ENCODE measurements around the gene GDF15.

The GDF15 gene

GRCh38 chr19:18428787-18429674, 43.1 kb downstream of the GDF15 start:
- in situ Hi-C loops (cut with HindIII; ENCODE audit: low sequenced_read_pairs) = no loop called here

- in situ Hi-C loops (cut with HindIII; ENCODE audit: low sequenced_read_pairs) = no loop called here
Observed at GRCh38 chr19:18429717-18430416, 43.9 kb downstream of the GDF15 start.

GRCh38 chr19:18430417-18431144, 44.6 kb downstream of the GDF15 start:
- in situ Hi-C loops (cut with HindIII; ENCODE audit: low sequenced_read_pairs) = no loop called here

GRCh38 chr19:18431351-18432197, 45.6 kb downstream of the GDF15 start:
- in situ Hi-C loops (cut with HindIII; ENCODE audit: low sequenced_read_pairs) = no loop called here

GRCh38 chr19:18432275-18433014, 46.5 kb downstream of the GDF15 start:
- in situ Hi-C loops (cut with HindIII; ENCODE audit: low sequenced_read_pairs) = no loop called here

- in situ Hi-C loops (cut with HindIII; ENCODE audit: low sequenced_read_pairs) = no loop called here
Observed at GRCh38 chr19:18433015-18433691, 47.2 kb downstream of the GDF15 start.

- in situ Hi-C loops (cut with HindIII; ENCODE audit: low sequenced_read_pairs) = no loop called here
Observed at GRCh38 chr19:18433735-18434398, 47.9 kb downstream of the GDF15 start.

GRCh38 chr19:18434411-18435175, 48.6 kb downstream of the GDF15 start:
- in situ Hi-C loops (cut with HindIII; ENCODE audit: low sequenced_read_pairs) = no loop called here

- in situ Hi-C loops (cut with HindIII; ENCODE audit: low sequenced_read_pairs) = no loop called here
Observed at GRCh38 chr19:18435178-18435841, 49.4 kb downstream of the GDF15 start.

- in situ Hi-C loops (cut with HindIII; ENCODE audit: low sequenced_read_pairs) = no loop called here
Observed at GRCh38 chr19:18435842-18436670, 50.1 kb downstream of the GDF15 start.

- in situ Hi-C loops (cut with HindIII; ENCODE audit: low sequenced_read_pairs) = no loop called here
Observed at GRCh38 chr19:18436671-18437490, 50.9 kb downstream of the GDF15 start.

GRCh38 chr19:18437491-18438330, 51.8 kb downstream of the GDF15 start, which contains the start of gene ISYNA1:
TSS of gene ISYNA1 (minus strand) at chr19:18438133. CDS start at chr19:18437979, 154 bp downstream.
- in situ Hi-C loops (cut with HindIII; ENCODE audit: low sequenced_read_pairs) = no loop called here

GRCh38 chr19:18438331-18439024, 52.5 kb downstream of the GDF15 start:
- in situ Hi-C loops (cut with HindIII; ENCODE audit: low sequenced_read_pairs) = no loop called here

Data from DLD1 (cell line).